Measurements from ENCODE around the gene PMPCB.
"Not testable (repeated sequence)": the region's sequence is repeated elsewhere in the genome, so short reads cannot be mapped to it uniquely, and the experiment has no call there.

The PMPCB gene

GRCh38 chr7:103296901-103297836 is at the start of gene PMPCB:
PMPCB (plus strand) TSS chr7:103297435; CDS start chr7:103297460, 25 bp downstream.
- peak within 1 kb of the TSS; percentile 90 for H3K27ac ChIP-seq
- peak; percentile 98 for TF ChIP-seq CTCF (conservative IDR thresholded peaks at IDR 0.05)

- peak overlapping the region; percentile 31; the same call in 1 of the 2 replicates for H3K27ac ChIP-seq
Observed at GRCh38 chr7:103253699-103254506, 43.3 kb upstream of the PMPCB start.

- H3K27ac ChIP-seq, result not testable (repeated sequence)
Observed at GRCh38 chr7:103264054-103264453, 33.2 kb upstream of the PMPCB start.

GRCh38 chr7:103266229-103266628 is 31.0 kb upstream of the PMPCB start:
- peak overlapping the region; percentile 37 for H3K27ac ChIP-seq

- H3K27ac ChIP-seq, result not testable (repeated sequence)
Observed at GRCh38 chr7:103273374-103273773, 23.9 kb upstream of the PMPCB start.

- H3K27ac ChIP-seq, result not testable (repeated sequence)
Observed at GRCh38 chr7:103274867-103275266, 22.4 kb upstream of the PMPCB start.

DNA sequence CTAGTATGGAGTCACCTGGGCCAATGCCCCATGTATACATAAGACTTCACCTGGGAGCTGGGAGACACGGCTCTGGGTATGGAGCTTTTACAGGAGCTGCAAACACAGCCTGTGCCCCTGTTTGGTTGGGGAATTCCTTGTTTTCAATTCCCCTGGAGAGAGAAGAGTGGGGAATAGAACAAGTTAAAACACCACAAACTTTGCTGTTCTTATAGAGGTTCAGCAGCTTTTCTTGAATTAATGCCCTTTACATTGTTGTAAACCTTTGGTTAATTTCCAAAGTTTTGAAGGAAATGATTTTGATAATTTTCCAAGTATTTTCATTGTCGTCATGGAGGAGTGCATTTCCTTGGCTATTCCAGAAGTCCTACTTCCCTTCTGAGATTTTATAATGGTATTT is 19.0 kb upstream of the PMPCB start:
- not testable (repeated sequence) for H3K27ac ChIP-seq

GRCh38 chr7:103279636-103279962 is 17.6 kb upstream of the PMPCB start:
- H3K27ac ChIP-seq, result peak overlapping the region; percentile 81

DNA sequence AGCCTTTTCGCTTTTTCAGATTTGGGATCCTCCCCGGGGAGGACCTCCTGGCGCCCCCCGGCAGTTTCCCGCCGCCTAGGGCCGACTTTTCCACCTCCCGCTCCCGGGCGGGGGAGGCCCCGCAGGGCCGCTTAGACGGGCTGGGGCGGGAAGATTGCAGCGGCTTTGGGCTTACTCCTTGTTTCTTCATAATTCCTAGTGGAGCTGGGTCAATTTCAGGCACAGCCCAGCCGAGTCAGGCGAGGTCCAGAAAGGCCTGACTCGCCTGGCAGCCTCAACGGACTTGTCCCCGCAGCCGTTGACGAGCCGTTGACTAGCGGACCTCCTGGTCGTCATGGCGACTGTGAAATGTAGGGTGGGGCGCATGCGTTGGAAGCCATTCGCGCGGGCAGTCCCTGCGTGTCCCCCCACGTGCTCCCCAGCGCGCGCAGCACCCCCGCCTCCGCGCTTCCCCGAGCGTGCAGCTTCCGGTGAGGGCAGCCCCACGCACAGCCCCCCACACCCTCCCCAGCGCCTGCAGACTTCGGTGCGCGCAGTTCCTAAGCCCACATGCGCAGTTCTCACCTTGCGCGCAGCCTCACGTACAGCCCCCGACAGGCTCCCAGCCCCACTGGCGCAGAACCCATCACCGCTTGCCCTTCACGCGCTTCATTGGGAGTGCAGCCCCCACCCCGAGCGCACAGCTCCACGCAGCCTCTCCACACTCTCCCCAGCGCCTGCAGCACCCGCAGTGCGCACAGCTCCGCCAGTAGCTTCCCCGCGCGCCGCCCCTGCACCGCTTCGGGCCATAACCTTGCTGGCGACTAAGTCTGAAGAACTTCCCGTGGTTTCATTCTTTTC is 17.1 kb upstream of the PMPCB start:
- peak overlapping the region; percentile 81 for H3K27ac ChIP-seq

- H3K27ac ChIP-seq, result peak overlapping the region; percentile 81
Observed at GRCh38 chr7:103280803-103281155, 16.5 kb upstream of the PMPCB start.

DNA sequence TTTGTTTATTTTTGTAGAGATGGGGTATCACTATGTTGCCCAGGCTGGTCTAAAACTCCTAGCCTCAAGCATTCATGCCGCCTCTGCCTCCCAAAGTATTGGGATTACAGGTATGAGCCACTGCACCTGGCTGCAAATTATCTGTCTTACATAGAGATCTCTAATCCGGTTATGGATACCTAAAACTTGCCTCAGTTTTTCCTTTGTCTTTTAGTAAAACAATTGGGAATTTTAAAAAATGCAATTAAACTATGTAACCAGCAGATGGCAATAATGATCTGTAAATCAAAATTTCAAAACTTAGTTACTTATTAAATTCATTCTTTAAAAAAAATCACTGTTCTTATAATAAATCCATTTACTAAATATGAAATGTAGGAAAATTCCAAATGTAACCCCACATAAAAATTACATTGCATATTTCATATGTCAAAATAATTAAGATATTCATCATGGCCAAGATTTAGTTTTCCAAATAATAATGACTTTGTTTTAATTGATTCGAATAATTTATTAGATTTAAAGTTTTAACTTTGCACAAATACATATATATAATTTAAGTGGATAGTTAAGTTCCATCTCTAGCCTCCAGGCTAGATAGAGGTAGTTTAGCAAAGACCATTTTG is 14.3 kb upstream of the PMPCB start:
- not testable (repeated sequence) for H3K27ac ChIP-seq
- peak; percentile 39 for TF ChIP-seq CTCF (conservative IDR thresholded peaks at IDR 0.05)

DNA sequence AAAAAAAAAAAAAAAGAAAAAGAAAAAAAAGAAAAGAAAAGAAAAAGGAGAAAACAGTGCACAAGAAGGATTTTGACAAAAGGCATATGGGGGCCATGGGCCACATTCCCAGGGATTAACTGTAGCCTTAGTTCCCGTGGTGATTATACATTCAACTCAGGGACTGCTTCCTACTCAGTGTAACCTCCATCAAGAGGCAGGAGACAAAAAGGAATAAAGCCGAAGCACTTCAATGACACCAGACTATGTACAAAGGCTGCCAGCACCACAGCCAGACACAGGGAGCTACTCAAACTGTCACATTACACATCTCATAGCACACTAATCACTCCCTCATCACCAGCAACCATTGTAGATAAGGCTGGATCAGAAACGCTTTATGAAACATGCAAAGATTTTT is 5.1 kb upstream of the PMPCB start:
- TF ChIP-seq CTCF (conservative IDR thresholded peaks at IDR 0.05), result no peak
- no peak overlapping the region for H3K27ac ChIP-seq

Measured in VCaP (cell line).